Breast epithelium (tissue), 3 donors: ENCODE measurements around the gene PPP3CB.

Source experiments
- POLR2A ChIP-seq: fragments of 450-650 bp; IDR thresholded peaks from one replicate; pipeline ENCODE4 v1.6.1; 2016; ENCODE audit warnings: antibody characterized with exemption, mild to moderate bottlenecking, moderate library complexity
- POLR2AphosphoS5 ChIP-seq, 3 donors: sonication (generic); formaldehyde crosslinking; IDR thresholded peaks; one replicate each; pipeline ENCODE4 v1.6.1; 2017; ENCODE audit warnings: antibody characterized with exemption in 3 of 3
- TF ChIP-seq, protein P1 (sequence below), 3 donors: fragments of 450-650 bp; IDR thresholded peaks; one replicate each; pipeline ENCODE4 v1.5.1; 2016 to 2017; ENCODE audit warnings: antibody characterized with exemption in 3 of 3, mild to moderate bottlenecking in 3 of 3, moderate library complexity in 3 of 3

DNA sequence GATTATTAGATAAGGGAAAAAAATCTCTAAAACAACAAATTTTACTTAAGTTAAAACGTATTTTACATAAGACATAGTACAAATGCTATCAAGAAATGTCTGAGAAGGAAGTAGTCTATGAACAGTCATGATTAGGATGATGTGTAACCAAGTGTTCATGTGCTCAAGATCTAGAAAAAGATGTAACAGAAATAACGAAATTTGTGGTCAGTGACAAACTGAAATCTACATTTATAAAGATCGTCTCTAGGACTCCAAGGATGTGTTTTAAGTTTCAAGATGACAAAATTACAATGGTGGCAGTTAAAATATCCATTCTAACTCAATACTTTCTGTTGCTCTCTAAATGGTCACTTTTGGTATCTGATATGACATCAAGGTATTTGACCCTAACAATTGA lies 17.2 kb downstream of the PPP3CB start:
- TF ChIP-seq, protein P1, sequence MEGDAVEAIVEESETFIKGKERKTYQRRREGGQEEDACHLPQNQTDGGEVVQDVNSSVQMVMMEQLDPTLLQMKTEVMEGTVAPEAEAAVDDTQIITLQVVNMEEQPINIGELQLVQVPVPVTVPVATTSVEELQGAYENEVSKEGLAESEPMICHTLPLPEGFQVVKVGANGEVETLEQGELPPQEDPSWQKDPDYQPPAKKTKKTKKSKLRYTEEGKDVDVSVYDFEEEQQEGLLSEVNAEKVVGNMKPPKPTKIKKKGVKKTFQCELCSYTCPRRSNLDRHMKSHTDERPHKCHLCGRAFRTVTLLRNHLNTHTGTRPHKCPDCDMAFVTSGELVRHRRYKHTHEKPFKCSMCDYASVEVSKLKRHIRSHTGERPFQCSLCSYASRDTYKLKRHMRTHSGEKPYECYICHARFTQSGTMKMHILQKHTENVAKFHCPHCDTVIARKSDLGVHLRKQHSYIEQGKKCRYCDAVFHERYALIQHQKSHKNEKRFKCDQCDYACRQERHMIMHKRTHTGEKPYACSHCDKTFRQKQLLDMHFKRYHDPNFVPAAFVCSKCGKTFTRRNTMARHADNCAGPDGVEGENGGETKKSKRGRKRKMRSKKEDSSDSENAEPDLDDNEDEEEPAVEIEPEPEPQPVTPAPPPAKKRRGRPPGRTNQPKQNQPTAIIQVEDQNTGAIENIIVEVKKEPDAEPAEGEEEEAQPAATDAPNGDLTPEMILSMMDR (IDR thresholded peaks at IDR 0.05): no peak
- TF ChIP-seq POLR2A (no peak), POLR2AphosphoS5 (IDR thresholded peaks at IDR 0.05) (no peak)
